K562 (cell line): ENCODE results near the gene LY6G6C. TPM values are rescaled to one million over a fixed set of nuclear protein-coding genes. Genes with fewer than 3 reads are reported as not detected.

Experiments
- ATF3 ChIP-seq, 2 experiments: fragments of 450-650 bp in 1 of 2; sonication (generic) in 1 of 2; formaldehyde crosslinking in 1 of 2; IDR thresholded peaks in 1 of 2; conservative IDR thresholded peaks in 1 of 2; 2 replicates each; pipeline versions ENCODE4 v1.6.1 to v1.8.1; 2016 to 2023; ENCODE audit warnings: mild to moderate bottlenecking in 2 of 2, moderate library complexity in 2 of 2, inconsistent platforms in 1 of 2, missing genetic modification reagents in 1 of 2
- FUS ChIP-seq: fragments of 200-400 bp; formaldehyde crosslinking; optimal IDR thresholded peaks from 2 replicates; pipeline ENCODE3; 2017; ENCODE audit warnings: low read depth, low read length
- HIVEP1 ChIP-seq: fragments of 250-450 bp; sonication (Bioruptor Pico); IDR thresholded peaks from 2 replicates; pipeline ENCODE4 v1.4.0; 2020; ENCODE audit warnings: mild to moderate bottlenecking
- HMGN3 ChIP-seq: IDR thresholded peaks from 2 replicates; pipeline ENCODE4 v1.6.1; 2011; ENCODE audit warnings: borderline replicate concordance, low read depth, mild to moderate bottlenecking, mixed read lengths, low read length; ENCODE audit not compliant: insufficient read length; ENCODE audit errors: extremely low read depth
- HNRNPLL ChIP-seq: fragments of 200-400 bp; formaldehyde crosslinking; IDR thresholded peaks from 2 replicates; pipeline ENCODE4 v1.6.1; 2017; ENCODE audit warnings: low read length, low read depth, mild to moderate bottlenecking; ENCODE audit not compliant: poor library complexity, severe bottlenecking
- KAT7 ChIP-seq: sonication (generic); formaldehyde crosslinking; IDR thresholded peaks from 2 replicates; pipeline ENCODE4 v1.8.0; 2022; ENCODE audit warnings: missing genetic modification reagents, mild to moderate bottlenecking, borderline replicate concordance
- KLF6 ChIP-seq: fragments of 250-450 bp; sonication (Bioruptor Pico); IDR thresholded peaks from 2 replicates; pipeline ENCODE4 v1.4.0; 2020; ENCODE audit warnings: mild to moderate bottlenecking, moderate library complexity, borderline replicate concordance
- MAFK ChIP-seq: IDR thresholded peaks from 2 replicates; pipeline ENCODE4 v1.6.1; 2011; ENCODE audit warnings: low read length, improper control_type of control experiment
- MLX ChIP-seq, 2 experiments: fragments of 450-650 bp in 1 of 2; sonication (generic) in 1 of 2; formaldehyde crosslinking; conservative IDR thresholded peaks; 2 replicates each; pipeline versions ENCODE4 v1.4.0 to v1.8.1; 2020 to 2022; ENCODE audit warnings: mild to moderate bottlenecking in 1 of 2, missing genetic modification reagents in 1 of 2
- PKNOX1 ChIP-seq: fragments of 450-650 bp; IDR thresholded peaks from 2 replicates; pipeline ENCODE4 v1.6.1; 2016
- SIN3B ChIP-seq: fragments of 450-650 bp; IDR thresholded peaks from 2 replicates; pipeline ENCODE4 v1.6.1; 2017; ENCODE audit warnings: low read depth, mild to moderate bottlenecking, moderate library complexity
- SLC30A9 ChIP-seq: fragments of 250-450 bp; sonication (Bioruptor Pico); IDR thresholded peaks from 2 replicates; pipeline ENCODE4 v1.8.0; 2022; ENCODE audit warnings: mild to moderate bottlenecking, moderate library complexity
- SNRNP70 ChIP-seq: fragments of 200-400 bp; formaldehyde crosslinking; optimal IDR thresholded peaks from 2 replicates; pipeline ENCODE3; 2017; ENCODE audit warnings: low read depth, low read length
- SRSF9 ChIP-seq: fragments of 200-400 bp; formaldehyde crosslinking; IDR thresholded peaks from 2 replicates; pipeline ENCODE4 v1.6.1; 2017; ENCODE audit warnings: low read depth, low read length, borderline replicate concordance
- THRB ChIP-seq: fragments of 450-650 bp; formaldehyde crosslinking; conservative IDR thresholded peaks from 2 replicates; pipeline ENCODE4 v1.4.0; 2022; ENCODE audit warnings: mild to moderate bottlenecking, missing genetic modification characterization
- XRCC4 ChIP-seq: IDR thresholded peaks from one replicate; pipeline ENCODE4 v1.6.1; 2011; ENCODE audit not compliant: insufficient read depth, insufficient read length; ENCODE audit errors: extremely low read depth
- ZNF133 ChIP-seq: fragments of 250-450 bp; sonication (Bioruptor Pico); IDR thresholded peaks from 2 replicates; pipeline ENCODE4 v1.4.0; 2020; ENCODE audit warnings: mild to moderate bottlenecking
- ZNF134 ChIP-seq: fragments of 250-450 bp; sonication (Bioruptor Pico); conservative IDR thresholded peaks from 2 replicates; pipeline ENCODE4 v1.4.0; 2020
- polyA plus RNA-seq, 8 experiments: library from polyadenylated mRNA; depleted of rRNA in 4 of 8; stranded (reverse) in 5 of 8; unstranded in 3 of 8; fragments of >200 nt; fragmentation: Nextera tagmentation in 2 of 8; fragmentation: Illumina TruSeq in 1 of 8; extraction: Ambion mirVana in 2 of 8; extraction: Trizol in 1 of 8; gene quantifications; 2 replicates each; pipeline versions ENCODE4 v1.2.1 to v1.2.3, GENCODE V29; 2011 to 2014; ENCODE audit warnings: inconsistent platforms in 1 of 8, missing spikeins in 1 of 8
- total RNA-seq, 7 experiments: library from RNA; depleted of rRNA in 6 of 7; stranded (reverse); fragments of >200 nt in 6 of 7; fragmentation: Illumina TruSeq in 2 of 7; extraction: Trizol in 2 of 7; gene quantifications; 2 replicates each; pipeline versions ENCODE4 v1.2.1 to v1.2.3, GENCODE V29; 2011 to 2021; ENCODE audit warnings: low replicate concordance in 1 of 7

The LY6G6C gene
- total and polyA plus RNA-seq, 9 of the 15 experiments (the other 6 are each of a cell fraction or from before 2014, with no cell fraction given), result 0.06 to 0.20 TPM; not detected in 7

- TF ChIP-seq KAT7 (CRISPR knock-in tag) (no peak), SNRNP70 (peak; percentile 59), SLC30A9 (no peak), HMGN3 (no peak), XRCC4 (no peak), ZNF134 (CRISPR knock-in tag) (no peak), SRSF9 (no peak), THRB (0 out of 2 replicates have a peak, but pooled peaks have one; percentile 54), HIVEP1 (CRISPR knock-in tag) (peak; percentile 19; the same call in 1 of the 2 replicates), ZNF133 (CRISPR knock-in tag) (no peak), HNRNPLL (peak; percentile 12), PKNOX1 (no peak), MAFK (peak; percentile 55), MLX (CRISPR knock-in tag; conservative IDR thresholded peaks at IDR 0.05) (0 out of 4 replicates have a peak, but pooled peaks of 1 of the 2 experiments have one; percentile 19), FUS (no peak), SIN3B (no peak), KLF6 (no peak), ATF3 (IDR thresholded peaks at IDR 0.05) (no peak), ATF3 (CRISPR knock-in tag; conservative IDR thresholded peaks at IDR 0.05) (0 out of 2 replicates have a peak, but pooled peaks have one; percentile 96)
Observed at GRCh38 chr6:31734247-31734820, 12.8 kb upstream of the LY6G6C start (continued).
